GM19328 (cell line): ENCODE measurements around the gene KRTAP5-8.
"Not testable (repeated sequence)": the region's sequence is repeated elsewhere in the genome, so short reads cannot be mapped to it uniquely, and the experiment has no call there.

Source experiments
- ATAC-seq: cut with Tn5 transposase; IDR thresholded peaks from one replicate; pipeline ENCODE4 v1.9.1; 2021; ENCODE audit warnings: mild to moderate bottlenecking, moderate library complexity; ENCODE audit not compliant: unreplicated experiment

KRTAP5-8 gene

GRCh38 chr11:71505781-71506180, 32.0 kb upstream of the KRTAP5-8 start:
- no peak for ATAC-seq

GRCh38 chr11:71507102-71507501, 30.7 kb upstream of the KRTAP5-8 start:
- no peak for ATAC-seq

- no peak for ATAC-seq
These were observed 19.0 kb upstream of the KRTAP5-8 start for GRCh38 chr11:71518506-71519471.

GRCh38 chr11:71519546-71519945, 18.3 kb upstream of the KRTAP5-8 start:
- ATAC-seq = no peak

- no peak for ATAC-seq
These were observed 12.5 kb upstream of the KRTAP5-8 start for GRCh38 chr11:71525188-71525937.

GRCh38 chr11:71525938-71526495, 11.8 kb upstream of the KRTAP5-8 start:
- ATAC-seq = no peak

- ATAC-seq = not testable (repeated sequence)
These were observed 10.8 kb upstream of the KRTAP5-8 start, which contains the start of gene KRTAP5-7 for GRCh38 chr11:71526796-71527575. Gene KRTAP5-7, plus strand, starts transcription at chr11:71527267. Its CDS starts 34 bp downstream, at chr11:71527301.

GRCh38 chr11:71527576-71528210, 10.1 kb upstream of the KRTAP5-8 start:
- no peak for ATAC-seq

- ATAC-seq = no peak
These were observed 7.2 kb upstream of the KRTAP5-8 start for GRCh38 chr11:71530602-71531001.

- ATAC-seq = no peak
These were observed 5.7 kb upstream of the KRTAP5-8 start for GRCh38 chr11:71532036-71532610.

GRCh38 chr11:71534711-71535608, 2.9 kb upstream of the KRTAP5-8 start:
- not testable (repeated sequence) for ATAC-seq

- ATAC-seq = no peak
These were observed 2.0 kb upstream of the KRTAP5-8 start for GRCh38 chr11:71535825-71536224.

- no peak for ATAC-seq
These were observed 288 bp upstream of the KRTAP5-8 start for GRCh38 chr11:71537537-71537936.

- ATAC-seq = no peak
These were observed 803 bp downstream of the KRTAP5-8 start for GRCh38 chr11:71538666-71538990.

- ATAC-seq = no peak
These were observed 1.2 kb downstream of the KRTAP5-8 start for GRCh38 chr11:71539017-71539416.

GRCh38 chr11:71539971-71540370, 2.1 kb downstream of the KRTAP5-8 start:
- not testable (repeated sequence) for ATAC-seq

GRCh38 chr11:71540521-71541304, 2.9 kb downstream of the KRTAP5-8 start:
- ATAC-seq = not testable (repeated sequence)

- no peak for ATAC-seq
These were observed 4.6 kb downstream of the KRTAP5-8 start for GRCh38 chr11:71542382-71542781.
